ENCODE results near the gene TSR3. TPM values are rescaled to one million over a fixed set of nuclear protein-coding genes. Genes with fewer than 3 reads are reported as not detected.
A peak's percentile ranks its signal among the peaks of the same experiment; 100 is the strongest.

The TSR3 gene
- total and polyA plus RNA-seq, 2 of the 13 experiments (the other 11 are each of a cell fraction or from before 2014, with no cell fraction given): 24.2 to 51.0 TPM

GRCh38 chr16:1308977-1309885 is 42.4 kb downstream of the TSR3 start, which contains the start of gene UBE2I (continued):
- TF ChIP-seq ZKSCAN5 (CRISPR knock-in tag; IDR thresholded peaks at IDR 0.05) (peak; percentile 67; the same call in 1 of the 2 replicates), ZNF776 (CRISPR knock-in tag; IDR thresholded peaks at IDR 0.05) (no peak), ZNF30 (CRISPR knock-in tag; IDR thresholded peaks at IDR 0.05) (peak; percentile 90; the same call in 1 of the 2 replicates), NR2C2 (CRISPR knock-in tag; IDR thresholded peaks at IDR 0.05; ENCODE audit: borderline replicate concordance) (peak; percentile 79), JUNB (CRISPR knock-in tag; IDR thresholded peaks at IDR 0.05; ENCODE audit: borderline replicate concordance) (no peak), ZNF280D (CRISPR knock-in tag; IDR thresholded peaks at IDR 0.05) (peak; percentile 92), FOXC1 (CRISPR knock-in tag; IDR thresholded peaks at IDR 0.05; ENCODE audit: borderline replicate concordance) (peak; percentile 88), MAF1 (CRISPR knock-in tag; IDR thresholded peaks at IDR 0.05; ENCODE audit: borderline replicate concordance) (0 out of 2 replicates have a peak, but pooled peaks have one; percentile 47), ZNF431 (CRISPR knock-in tag; IDR thresholded peaks at IDR 0.05; ENCODE audit: borderline replicate concordance, low read depth) (peak; percentile 71; the same call in 1 of the 2 replicates), CREBL2 (CRISPR knock-in tag; IDR thresholded peaks at IDR 0.05; ENCODE audit: borderline replicate concordance) (peak; percentile 73; the same call in 1 of the 2 replicates), ZNF275 (CRISPR knock-in tag; IDR thresholded peaks at IDR 0.05; ENCODE audit: borderline replicate concordance) (no peak; the same call in 1 of the 2 replicates), RAD21 (CRISPR knock-in tag; IDR thresholded peaks at IDR 0.05) (no peak), ZBTB37 (CRISPR knock-in tag; IDR thresholded peaks at IDR 0.05) (peak; percentile 77), ZBTB7B (CRISPR knock-in tag; IDR thresholded peaks at IDR 0.05) (peak; percentile 53; the same call in 1 of the 2 replicates), ZNF274 (CRISPR knock-in tag; IDR thresholded peaks at IDR 0.05) (peak; percentile 93), SAFB2 (CRISPR knock-in tag; IDR thresholded peaks at IDR 0.05; ENCODE audit: borderline replicate concordance, low read depth) (no peak), MBNL3 (CRISPR knock-in tag; conservative IDR thresholded peaks at IDR 0.05) (no peak), CTCF (CRISPR knock-in tag; IDR thresholded peaks at IDR 0.05) (no peak), ZNF576 (CRISPR knock-in tag; IDR thresholded peaks at IDR 0.05) (0 out of 2 replicates have a peak, but pooled peaks have one; percentile 40)
